K562 (cell line): ENCODE results near the gene NADSYN1. TPM values are rescaled to one million over a fixed set of nuclear protein-coding genes. Genes with fewer than 3 reads are reported as not detected.

Experiments
- ATAC-seq: fragments of 200-7000 bp; cut with Tn5 transposase; 3 replicates; pipeline ENCODE4 v1.9.1; 2020; ENCODE audit warnings: moderate library complexity
- BruUV-seq: library from RNA; stranded (reverse); fragments of 400-500 nt; replicated peaks from 2 replicates; lab custom pipeline; 2021; lab: Mats Ljungman, UMichigan
- CTCF ChIA-PET: fragments of 300-600 bp; formaldehyde crosslinking; extraction: SDS; loops from one replicate; lab custom pipeline; 2021; ENCODE audit warnings: low intra/inter-chr PET ratio; lab: Yijun Ruan, JAX
- POLR2A ChIA-PET: fragments of 300-600, 350-650 bp; sonication (Branson Sonifier 250); formaldehyde crosslinking; extraction: SDS; loops from one replicate; lab custom pipeline; 2021; ENCODE audit warnings: antibody characterized with exemption, inconsistent platforms; lab: Yijun Ruan, JAX
- DNase-seq, 4 experiments: peaks; one replicate each; pipeline versions ENCODE4 v3.0.0 to v3.0.0-alpha.2; 2011 to 2018; ENCODE audit warnings: low spot score in 3 of 4, mixed read lengths in 3 of 4; ENCODE audit errors: extremely low read depth in 1 of 4
- FAIRE-seq: peaks from 2 replicates; lab custom pipeline; 2011; peaks lifted over from hg19 to GRCh38; lab: Jason Lieb, UNC
- H2AFZ ChIP-seq: 2 replicates; pipeline ENCODE4 v1.6.0; 2011; ENCODE audit warnings: low read depth, low read length, control low read depth, inconsistent platforms
- H3K27ac ChIP-seq: fragments of 200-600 bp; 3 replicates; pipeline ENCODE4 v1.8.0; 2011; ENCODE audit warnings: low read depth, mild to moderate bottlenecking, control low read depth, inconsistent platforms, low read length, moderate library complexity, mixed read lengths; ENCODE audit errors: extremely low read depth
- H3K27me3 ChIP-seq, 2 experiments: fragments of 300-600 bp in 1 of 2; 2 replicates in 1 of 2; 3 replicates in 1 of 2; pipeline versions ENCODE4 v1.6.0 to v1.8.0; 2011; ENCODE audit warnings: inconsistent platforms in 2 of 2, low read length in 2 of 2, mild to moderate bottlenecking in 1 of 2, mixed read lengths in 1 of 2, moderate library complexity in 1 of 2; ENCODE audit not compliant: control insufficient read depth in 2 of 2, insufficient read depth in 2 of 2
- H3K36me3 ChIP-seq: fragments of 300-600 bp; 3 replicates; pipeline ENCODE4 v1.8.0; 2011; ENCODE audit warnings: mild to moderate bottlenecking, low read length, inconsistent platforms; ENCODE audit not compliant: control insufficient read depth, insufficient read depth
- H3K4me1 ChIP-seq, 2 experiments: fragments of 200-600 bp in 1 of 2; replicated peaks in 1 of 2; 2 replicates in 1 of 2; 3 replicates in 1 of 2; pipeline versions ENCODE4 v1.5.1 to v1.8.0; 2011; ENCODE audit warnings: inconsistent platforms in 2 of 2, low read length in 2 of 2, mild to moderate bottlenecking in 1 of 2, mixed read lengths in 1 of 2, moderate library complexity in 1 of 2; ENCODE audit not compliant: control insufficient read depth in 2 of 2, insufficient read depth in 2 of 2
- H3K4me2 ChIP-seq: 2 replicates; pipeline ENCODE4 v1.6.1; 2011; ENCODE audit warnings: low read length, control low read depth, inconsistent platforms, mixed read lengths; ENCODE audit not compliant: insufficient read depth
- H3K4me3 ChIP-seq: fragments of 200-600 bp; sonication (generic), shearing (Covaris generic); 2 replicates; pipeline ENCODE4 v1.5.1; 2016; ENCODE audit warnings: control low read depth, inconsistent platforms
- H3K79me2 ChIP-seq: fragments of 200-600 bp; 3 replicates; pipeline ENCODE4 v1.8.0; 2011; ENCODE audit warnings: low read length, inconsistent platforms; ENCODE audit not compliant: control insufficient read depth, insufficient read depth
- H3K9ac ChIP-seq, 2 experiments: 2 replicates each; pipeline versions ENCODE4 v1.6.0 to v1.6.1; 2011; ENCODE audit warnings: low read depth in 2 of 2, low read length in 2 of 2, control low read depth in 1 of 2, inconsistent platforms in 1 of 2, mild to moderate bottlenecking in 1 of 2, mixed read lengths in 1 of 2; ENCODE audit not compliant: insufficient read depth in 1 of 2
- H3K9me1 ChIP-seq: one replicate; pipeline ENCODE4 v1.6.0; 2011; ENCODE audit warnings: inconsistent platforms, mild to moderate bottlenecking, low read length, moderate library complexity; ENCODE audit not compliant: control insufficient read depth, insufficient read depth
- H3K9me3 ChIP-seq: replicated peaks from 2 replicates; pipeline ENCODE4 v1.5.1; 2011; ENCODE audit warnings: low read depth, low read length, inconsistent platforms; ENCODE audit not compliant: control insufficient read depth, insufficient read depth
- H4K20me1 ChIP-seq: replicated peaks from 2 replicates; pipeline ENCODE4 v1.6.1; 2011; ENCODE audit warnings: low read length, inconsistent platforms, mixed read lengths; ENCODE audit not compliant: control insufficient read depth, insufficient read depth
- CHD1 ChIP-seq: fragments of 200-600 bp; sonication (generic); IDR thresholded peaks from one replicate; pipeline ENCODE4 v1.6.1; 2012; ENCODE audit warnings: mild to moderate bottlenecking, moderate library complexity, low read length, inconsistent platforms
- HDAC8 ChIP-seq: fragments of 450-650 bp; IDR thresholded peaks from 2 replicates; pipeline ENCODE4 v1.6.1; 2016; ENCODE audit warnings: mild to moderate bottlenecking, missing genetic modification characterization, moderate library complexity, missing compliant biosample characterization
- MCM7 ChIP-seq, 2 experiments: fragments of 450-650 bp; IDR thresholded peaks; 2 replicates each; pipeline ENCODE4 v1.6.1; 2016 to 2018
- SP1 ChIP-seq: sonication (generic); formaldehyde crosslinking; IDR thresholded peaks from 2 replicates; pipeline ENCODE4 v1.8.1; 2022; ENCODE audit warnings: mild to moderate bottlenecking, missing genetic modification reagents
- SRF ChIP-seq, 2 experiments: fragments of 250-450, 450-650 bp in 1 of 2; sonication (Bioruptor Pico) in 1 of 2; sonication (generic) in 1 of 2; formaldehyde crosslinking; IDR thresholded peaks; 2 replicates each; pipeline versions ENCODE4 v1.5.0 to v1.5.1; 2020 to 2022; ENCODE audit warnings: mild to moderate bottlenecking in 1 of 2, missing genetic modification reagents in 1 of 2
- ZNF584 ChIP-seq: fragments of 200-800 bp; sonication (Bioruptor generic); IDR thresholded peaks from 2 replicates; pipeline ENCODE4 v1.6.1; 2016; ENCODE audit warnings: low read depth, mild to moderate bottlenecking, missing genetic modification characterization, missing compliant biosample characterization
- WGBS: fragments of 100-300 bp; shearing (Covaris generic); methylation state at CpG from one replicate; pipeline ENCODE4 v1.1.6; 2016; ENCODE audit warnings: low coverage, mixed read lengths; ENCODE audit not compliant: insufficient coverage; ENCODE audit errors: missing lambda C conversion rate; 5-methylcytosine and 5-hydroxymethylcytosine counted together
- in situ Hi-C: fragments of 300-500 bp; cut with MboI; formaldehyde crosslinking; loops from 4 replicates; pipeline ENCODE4 v1.15.0; 2018; ENCODE audit warnings: inconsistent platforms, mixed read lengths
- intact Hi-C: fragments of 100-400 bp; cut with micrococcal nuclease; formaldehyde crosslinking; loops from 2 replicates; pipeline ENCODE4 v1.14.2; 2022
- polyA plus RNA-seq, 8 experiments: library from polyadenylated mRNA; depleted of rRNA in 4 of 8; stranded (reverse) in 5 of 8; unstranded in 3 of 8; fragments of >200 nt; fragmentation: Nextera tagmentation in 2 of 8; fragmentation: Illumina TruSeq in 1 of 8; extraction: Ambion mirVana in 2 of 8; extraction: Trizol in 1 of 8; gene quantifications; 2 replicates each; pipeline versions ENCODE4 v1.2.1 to v1.2.3, GENCODE V29; 2011 to 2014; ENCODE audit warnings: inconsistent platforms in 1 of 8, missing spikeins in 1 of 8
- total RNA-seq, 7 experiments: library from RNA; depleted of rRNA in 6 of 7; stranded (reverse); fragments of >200 nt in 6 of 7; fragmentation: Illumina TruSeq in 2 of 7; extraction: Trizol in 2 of 7; gene quantifications; 2 replicates each; pipeline versions ENCODE4 v1.2.1 to v1.2.3, GENCODE V29; 2011 to 2021; ENCODE audit warnings: low replicate concordance in 1 of 7
- TF ChIP-seq, protein P1 (sequence below): fragments of 250-450 bp; sonication (Bioruptor Pico); IDR thresholded peaks from 2 replicates; pipeline ENCODE4 v1.5.0; 2020; ENCODE audit warnings: mild to moderate bottlenecking

NADSYN1 gene
- total and polyA plus RNA-seq, 9 of the 15 experiments (the other 6 are each of a cell fraction or from before 2014, with no cell fraction given): 12.7 to 57.3 (median 42.1) TPM

DNA sequence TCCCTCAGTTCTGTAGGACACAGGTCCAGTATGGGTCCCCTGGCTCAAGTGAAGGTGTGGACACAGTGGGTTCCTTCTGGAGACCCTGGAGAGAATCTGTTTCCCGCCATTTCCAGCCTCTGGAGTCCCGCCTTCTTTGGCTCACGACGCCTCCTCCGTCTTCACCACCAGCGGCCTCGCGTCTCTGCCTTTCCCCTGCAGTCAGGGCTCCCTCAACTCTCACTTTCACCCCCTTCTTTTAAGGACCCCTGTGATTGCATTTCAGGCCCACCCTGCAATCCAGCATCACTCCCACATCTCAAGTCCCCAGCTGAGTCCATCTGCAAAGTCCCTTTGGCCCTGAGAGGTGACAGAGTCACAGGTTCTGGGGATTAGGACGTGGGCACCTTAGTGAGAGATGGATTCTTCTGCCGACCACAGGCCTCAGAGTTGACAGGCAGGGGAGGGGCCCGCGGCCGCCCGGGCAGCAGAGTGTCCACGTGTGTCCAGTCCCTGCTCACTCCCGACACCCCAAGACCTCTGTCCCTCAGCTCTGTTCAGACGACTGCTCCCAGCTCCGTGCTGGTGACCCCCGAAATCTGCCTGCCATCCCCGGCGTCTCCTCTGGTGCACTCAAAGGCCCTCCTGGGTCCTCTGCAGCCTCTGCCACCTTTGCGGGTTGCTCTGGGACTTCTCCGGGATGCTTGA, 37.2 kb downstream of the NADSYN1 start:
- H3K4me2 ChIP-seq: no peak overlapping the region
- H3K9me3 ChIP-seq: no peaks in the 10 kb centered on the region
- in situ Hi-C loops (no loop called here), intact Hi-C loops (no loop called here)
- CTCF ChIA-PET: no interaction called here
- no peak overlapping the region for H2AFZ ChIP-seq
- no peaks in the 10 kb centered on the region for H3K9me1 ChIP-seq
- no peak for DNase-seq
- no peak overlapping the region for H3K27ac ChIP-seq
- POLR2A ChIA-PET: no interaction called here
- no peak overlapping the region for H3K4me3 ChIP-seq
- no peak for FAIRE-seq
- no peaks in the 10 kb centered on the region for H3K27me3 ChIP-seq
- H4K20me1 ChIP-seq: no peaks in the 10 kb centered on the region
- H3K4me1 ChIP-seq: peaks cover 6 to 17% of the 10 kb centered on the region in 2 experiments; a peak in 4 of 5 replicates
- peaks cover 43% of the 10 kb centered on the region; the same call in 1 of the 3 replicates for H3K36me3 ChIP-seq
- H3K9ac ChIP-seq: no peak overlapping the region; a peak in 1 of 4 replicates
- TF ChIP-seq MCM7 (IDR thresholded peaks at IDR 0.05): no peak
- TF ChIP-seq, protein P1, sequence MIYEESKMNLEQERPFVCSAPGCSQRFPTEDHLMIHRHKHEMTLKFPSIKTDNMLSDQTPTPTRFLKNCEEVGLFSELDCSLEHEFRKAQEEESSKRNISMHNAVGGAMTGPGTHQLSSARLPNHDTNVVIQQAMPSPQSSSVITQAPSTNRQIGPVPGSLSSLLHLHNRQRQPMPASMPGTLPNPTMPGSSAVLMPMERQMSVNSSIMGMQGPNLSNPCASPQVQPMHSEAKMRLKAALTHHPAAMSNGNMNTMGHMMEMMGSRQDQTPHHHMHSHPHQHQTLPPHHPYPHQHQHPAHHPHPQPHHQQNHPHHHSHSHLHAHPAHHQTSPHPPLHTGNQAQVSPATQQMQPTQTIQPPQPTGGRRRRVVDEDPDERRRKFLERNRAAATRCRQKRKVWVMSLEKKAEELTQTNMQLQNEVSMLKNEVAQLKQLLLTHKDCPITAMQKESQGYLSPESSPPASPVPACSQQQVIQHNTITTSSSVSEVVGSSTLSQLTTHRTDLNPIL (CRISPR knock-in tag): no peak
- no peak for TF ChIP-seq SP1 (CRISPR knock-in tag)
- TF ChIP-seq ZNF584 (CRISPR knock-in tag): no peak
- TF ChIP-seq SRF (CRISPR knock-in tag; IDR thresholded peaks at IDR 0.05): no peak
- no peak for TF ChIP-seq HDAC8 (tag)
- TF ChIP-seq CHD1: no peak
- WGBS: 91% methylated on average over 16 of the region's 23 CpGs
- no TSS peak for BruUV-seq
- ATAC-seq: no peak
- no peaks in the 10 kb centered on the region for H3K79me2 ChIP-seq
